CD4-positive, alpha-beta T cell (primary cell): ENCODE results near the gene USO1. TPM values are rescaled to one million over a fixed set of nuclear protein-coding genes. Genes with fewer than 3 reads are reported as not detected.
A peak's percentile ranks its signal among the peaks of the same experiment; 100 is the strongest.

ENCODE experiments used
- ATAC-seq: fragments of 200-7000 bp; cut with Tn5 transposase; one replicate; pipeline ENCODE4 v1.10.0; 2022; ENCODE audit warnings: mild to moderate bottlenecking; ENCODE audit not compliant: poor library complexity
- CTCF ChIA-PET: fragments of 350-600 bp; sonication (Branson Sonifier 250); formaldehyde crosslinking; loops from one replicate; lab custom pipeline; 2021; ENCODE audit warnings: antibody characterized with exemption, inconsistent platforms; lab: Charles Lee
- POLR2A ChIA-PET: fragments of 350-600 bp; sonication (Branson Sonifier 250); formaldehyde crosslinking; loops from one replicate; lab custom pipeline; 2021; ENCODE audit warnings: antibody characterized with exemption, inconsistent platforms; lab: Charles Lee
- DNase-seq, 14 experiments: peaks; one replicate each; pipeline ENCODE4 v3.0.0-alpha.2; 2013 to 2020; ENCODE audit warnings: mixed read lengths in 2 of 14
- H3K27ac ChIP-seq, 2 donors: one replicate each; pipeline versions ENCODE4 v1.5.1 to v1.7.0; 2013; ENCODE audit warnings: low read length in 2 of 2, low read depth in 1 of 2, mild to moderate bottlenecking in 1 of 2
- H3K27me3 ChIP-seq, 2 experiments: 1 replicate in 1 of 2; 2 replicates in 1 of 2; pipeline versions ENCODE4 v1.6.1 to v1.7.0; 2013; ENCODE audit warnings: low read length in 2 of 2, control low read depth in 1 of 2, mild to moderate bottlenecking in 1 of 2, moderate library complexity in 1 of 2; ENCODE audit not compliant: insufficient read depth in 2 of 2, control insufficient read depth in 1 of 2
- H3K36me3 ChIP-seq: one replicate; pipeline ENCODE4 v1.6.1; 2013; ENCODE audit warnings: low read length, control low read depth; ENCODE audit not compliant: insufficient read depth
- H3K4me1 ChIP-seq: one replicate; pipeline ENCODE4 v1.6.1; 2013; ENCODE audit warnings: low read length, control low read depth; ENCODE audit not compliant: insufficient read depth
- H3K4me3 ChIP-seq: one replicate; pipeline ENCODE4 v1.5.1; 2013; ENCODE audit warnings: mild to moderate bottlenecking, low read length, moderate library complexity
- H3K9me3 ChIP-seq, 2 experiments: 1 replicate in 1 of 2; 2 replicates in 1 of 2; pipeline versions ENCODE4 v1.6.1 to v1.7.0; 2013; ENCODE audit warnings: low read length in 2 of 2, mild to moderate bottlenecking in 2 of 2, control low read depth in 1 of 2, moderate library complexity in 1 of 2; ENCODE audit not compliant: control insufficient read depth in 1 of 2, insufficient read depth in 1 of 2
- H3K27ac Mint-ChIP-seq: one replicate; pipeline ENCODE4 v1.8.0; 2020; ENCODE audit warnings: mixed read lengths
- H3K27me3 Mint-ChIP-seq: one replicate; pipeline ENCODE4 v1.8.0; 2021; ENCODE audit warnings: mixed read lengths
- H3K36me3 Mint-ChIP-seq: one replicate; pipeline ENCODE4 v1.8.0; 2021; ENCODE audit warnings: low read depth, mixed read lengths
- H3K4me1 Mint-ChIP-seq: one replicate; pipeline ENCODE4 v1.8.0; 2021; ENCODE audit warnings: low read depth, mixed read lengths
- H3K4me3 Mint-ChIP-seq: one replicate; pipeline ENCODE4 v1.8.0; 2020; ENCODE audit warnings: mild to moderate bottlenecking, mixed read lengths
- H3K9me3 Mint-ChIP-seq: one replicate; pipeline ENCODE4 v1.8.0; 2020; ENCODE audit warnings: mixed read lengths
- intact Hi-C, 2 experiments: fragments of 100-400 bp; cut with DNase I in 1 of 2; cut with micrococcal nuclease in 1 of 2; formaldehyde crosslinking; loops; one replicate each; pipeline versions ENCODE4 v1.15.1 to v1.9.0; 2023 to 2025; cut with DNase I, micrococcal nuclease
- total RNA-seq, 174 experiments: library from RNA in 2 of 174; stranded (reverse) in 2 of 174; gene quantifications; one replicate each; pipeline ENCODE4 v1.2.3 and lab custom pipeline; 2021 to 2026
- TF ChIP-seq, protein P1 (sequence below): fragments of 200-600 bp; IDR thresholded peaks from one replicate; pipeline ENCODE4 v1.8.0; 2022; ENCODE audit warnings: antibody characterized with exemption, mild to moderate bottlenecking

The USO1 gene
- total RNA-seq, 2 experiments from 2014 or later, result 10.5 to 10.9 TPM

DNA sequence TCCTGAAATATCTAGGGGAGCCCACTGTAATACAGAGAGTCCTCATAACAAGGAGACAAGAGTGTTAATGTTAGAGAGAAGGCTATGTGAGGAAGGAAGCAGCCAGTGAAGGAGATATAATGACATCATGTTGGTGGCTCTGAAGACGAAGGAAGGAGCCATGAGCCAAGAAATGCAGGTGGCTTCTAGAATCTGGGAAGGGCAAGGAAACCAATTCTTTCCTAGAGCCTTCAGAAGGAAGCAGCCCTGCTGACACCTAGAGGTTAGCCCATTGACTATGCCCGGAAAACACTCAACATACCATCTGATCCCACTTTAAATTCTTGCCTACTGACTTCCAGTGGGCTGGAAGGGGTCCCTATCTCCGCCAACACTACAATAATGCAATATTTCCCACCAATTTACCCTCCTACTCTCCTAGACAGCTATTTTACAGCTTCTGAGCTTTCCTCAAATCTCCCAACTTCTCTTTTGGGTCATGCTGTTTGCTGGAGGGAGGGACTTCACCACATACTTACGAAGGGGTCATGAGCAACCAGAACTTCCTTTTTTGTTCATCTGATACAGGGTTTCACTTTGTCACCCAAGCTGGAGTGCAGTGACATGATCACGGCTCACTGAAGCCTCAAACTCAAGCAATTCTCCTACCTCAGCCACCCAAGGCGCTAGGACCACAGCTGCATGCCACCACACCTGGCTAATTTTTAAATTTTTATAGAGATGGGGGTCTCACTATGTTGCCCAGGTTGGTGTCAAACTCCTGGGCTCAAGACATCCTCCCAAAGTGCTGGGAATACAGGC lies 26.0 kb upstream of the USO1 start:
- Mint-ChIP-seq H3K36me3 (peaks cover 5% of the 10 kb centered on the region), H3K27me3 (no peaks in the 10 kb centered on the region), H3K9me3 (no peaks in the 10 kb centered on the region), H3K4me3 (no peak overlapping the region), H3K27ac (peak overlapping the region; percentile 52), H3K4me1 (peaks cover 45% of the 10 kb centered on the region)
- TF ChIP-seq, protein P1, sequence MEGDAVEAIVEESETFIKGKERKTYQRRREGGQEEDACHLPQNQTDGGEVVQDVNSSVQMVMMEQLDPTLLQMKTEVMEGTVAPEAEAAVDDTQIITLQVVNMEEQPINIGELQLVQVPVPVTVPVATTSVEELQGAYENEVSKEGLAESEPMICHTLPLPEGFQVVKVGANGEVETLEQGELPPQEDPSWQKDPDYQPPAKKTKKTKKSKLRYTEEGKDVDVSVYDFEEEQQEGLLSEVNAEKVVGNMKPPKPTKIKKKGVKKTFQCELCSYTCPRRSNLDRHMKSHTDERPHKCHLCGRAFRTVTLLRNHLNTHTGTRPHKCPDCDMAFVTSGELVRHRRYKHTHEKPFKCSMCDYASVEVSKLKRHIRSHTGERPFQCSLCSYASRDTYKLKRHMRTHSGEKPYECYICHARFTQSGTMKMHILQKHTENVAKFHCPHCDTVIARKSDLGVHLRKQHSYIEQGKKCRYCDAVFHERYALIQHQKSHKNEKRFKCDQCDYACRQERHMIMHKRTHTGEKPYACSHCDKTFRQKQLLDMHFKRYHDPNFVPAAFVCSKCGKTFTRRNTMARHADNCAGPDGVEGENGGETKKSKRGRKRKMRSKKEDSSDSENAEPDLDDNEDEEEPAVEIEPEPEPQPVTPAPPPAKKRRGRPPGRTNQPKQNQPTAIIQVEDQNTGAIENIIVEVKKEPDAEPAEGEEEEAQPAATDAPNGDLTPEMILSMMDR, result no peak
- no peaks in the 10 kb centered on the region for H3K36me3 ChIP-seq
- H3K4me3 ChIP-seq, result no peak overlapping the region
- intact Hi-C loops, result loop anchor here in 1 of 2 experiments (5.0 kb wide), 1 partner anchor 41 kb away; no protein-coding TSS in a partner anchor
- CTCF ChIA-PET, result interaction anchor here (0.8 to 1.8 kb wide), 3 partner anchors 16 to 42 kb away, joined by 3 to 6 read pairs (median 5); partner anchors contain the start of gene USO1
- peak in 3 of 14 experiments; percentile 41 to 62 (median 57) for DNase-seq
- peaks cover 23% of the 10 kb centered on the region for H3K4me1 ChIP-seq
- POLR2A ChIA-PET, result interaction anchor here (1.6 kb wide), 1 partner anchor 25 kb away, joined by 6 read pairs; the partner anchor contains the start of gene USO1
- H3K27ac ChIP-seq, result peak overlapping the region; percentile 15 to 35
- H3K9me3 ChIP-seq, result peaks cover 0 to 5% of the 10 kb centered on the region in 2 experiments
- peak; percentile 20 for ATAC-seq
- H3K27me3 ChIP-seq, result no peaks in the 10 kb centered on the region

DNA sequence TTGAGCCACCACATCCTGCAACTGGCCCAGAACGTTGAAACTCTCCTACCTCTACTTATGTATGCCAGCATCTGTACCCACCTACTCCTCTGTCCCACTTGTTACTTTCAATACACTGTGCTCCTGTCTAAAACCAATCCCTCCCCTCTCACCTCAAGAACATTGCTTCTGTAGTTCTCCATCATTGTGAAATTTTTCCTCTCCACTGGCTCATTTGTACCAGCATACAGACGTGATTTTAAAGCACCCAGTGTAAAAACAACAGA lies 25.5 kb upstream of the USO1 start:
- DNase-seq (peak in 1 of 14 experiments; percentile 25), ATAC-seq (no peak)
- POLR2A ChIA-PET, result interaction anchor here (1.6 kb wide), 1 partner anchor 25 kb away, joined by 6 read pairs; the partner anchor contains the start of gene USO1
- no peaks in the 10 kb centered on the region for H3K36me3 ChIP-seq
- peak overlapping the region; percentile 52 for H3K27ac Mint-ChIP-seq
- H3K27ac ChIP-seq, result peak overlapping the region; percentile 15 to 29
- H3K4me3 Mint-ChIP-seq, result peak overlapping the region; percentile 1
- H3K27me3 ChIP-seq, result no peaks in the 10 kb centered on the region
- no peaks in the 10 kb centered on the region for H3K9me3 Mint-ChIP-seq
- H3K4me3 ChIP-seq, result no peak overlapping the region
- CTCF ChIA-PET, result interaction anchor here (1.8 kb wide), 1 partner anchor 25 kb away, joined by 6 read pairs; the partner anchor contains the start of gene USO1
- peaks cover 3% of the 10 kb centered on the region for H3K36me3 Mint-ChIP-seq
- peaks cover 0 to 5% of the 10 kb centered on the region in 2 experiments for H3K9me3 ChIP-seq
- H3K4me1 ChIP-seq, result peaks cover 23% of the 10 kb centered on the region
- H3K4me1 Mint-ChIP-seq, result peaks cover 43% of the 10 kb centered on the region
- TF ChIP-seq, protein P1, result no peak
- intact Hi-C loops, result loop anchor here in 1 of 2 experiments (5.0 kb wide), 1 partner anchor 42 kb away; no protein-coding TSS in a partner anchor
- no peaks in the 10 kb centered on the region for H3K27me3 Mint-ChIP-seq

DNA sequence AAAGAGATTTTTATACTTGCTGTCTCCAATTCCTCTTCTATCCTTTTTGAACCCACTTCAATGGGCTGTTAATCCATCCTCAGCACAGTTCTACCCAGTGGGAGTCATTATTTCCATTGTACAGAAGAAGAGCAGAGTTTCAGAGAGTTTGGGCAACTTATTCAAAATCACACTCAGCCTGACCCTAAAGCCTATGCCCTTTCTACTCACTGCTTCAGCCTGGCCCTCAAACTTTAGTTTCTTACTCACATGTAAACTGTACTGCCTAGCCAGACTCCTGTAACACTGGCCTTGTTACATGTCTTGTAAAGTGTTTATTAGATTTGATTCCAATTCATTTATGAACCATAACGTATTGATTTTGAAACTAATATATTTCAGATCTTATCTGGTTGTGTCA lies 25.1 kb upstream of the USO1 start:
- H3K4me1 ChIP-seq, result peaks cover 23% of the 10 kb centered on the region
- H3K4me1 Mint-ChIP-seq, result peaks cover 41% of the 10 kb centered on the region
- H3K4me3 ChIP-seq, result no peak overlapping the region
- H3K9me3 ChIP-seq, result peaks cover 0 to 3% of the 10 kb centered on the region in 2 experiments
- peak overlapping the region in 1 of 2 donors; percentile 15 for H3K27ac ChIP-seq
- DNase-seq (no peak), ATAC-seq (no peak)
- H3K36me3 ChIP-seq, result no peaks in the 10 kb centered on the region
- no peaks in the 10 kb centered on the region for H3K9me3 Mint-ChIP-seq
- H3K4me3 Mint-ChIP-seq, result no peak overlapping the region
- TF ChIP-seq, protein P1, result no peak
- no peaks in the 10 kb centered on the region for H3K36me3 Mint-ChIP-seq
- no peaks in the 10 kb centered on the region for H3K27me3 Mint-ChIP-seq
- CTCF ChIA-PET, result interaction anchor here (0.9 kb wide), 1 partner anchor 53 kb away, joined by 3 read pairs; no protein-coding TSS in a partner anchor
- POLR2A ChIA-PET, result no interaction called here
- no peaks in the 10 kb centered on the region for H3K27me3 ChIP-seq
- intact Hi-C loops, result loop anchor here in 1 of 2 experiments (5.0 kb wide), 1 partner anchor 42 kb away; no protein-coding TSS in a partner anchor
- peak overlapping the region; percentile 52 for H3K27ac Mint-ChIP-seq
